ENCODE measurements around the gene PRDM9. TPM values are rescaled to one million over a fixed set of nuclear protein-coding genes. Genes with fewer than 3 reads are reported as not detected.

The PRDM9 gene
- total RNA-seq, 4 donors from 2014 or later, result not detected

DNA sequence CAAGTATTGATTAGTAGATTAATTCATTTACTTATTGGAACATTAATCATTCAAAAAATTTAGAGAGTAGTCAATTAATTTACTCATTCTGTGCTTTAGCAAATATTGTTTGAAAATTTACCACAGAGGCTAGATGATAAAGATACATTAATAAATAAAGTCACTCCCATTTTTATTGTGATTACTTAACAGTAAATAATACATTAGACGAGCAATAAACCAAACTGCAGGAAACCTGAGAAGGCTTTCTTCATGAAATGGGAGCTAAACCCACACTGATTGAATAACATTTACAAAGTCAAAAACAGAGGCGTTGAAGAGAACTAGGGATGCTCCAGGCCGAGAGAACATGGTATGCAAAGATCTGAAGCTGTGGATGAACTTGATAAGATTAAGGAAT lies 38.8 kb upstream of the PRDM9 start:
- Histone ChIP-seq H3K9me3 (no peaks in the 10 kb centered on the region), H3K27ac (no peak overlapping the region), H3K4me1 (no peaks in the 10 kb centered on the region), H3K4me3 (no peak overlapping the region), H3K27me3 (no peaks in the 10 kb centered on the region), H3K36me3 (no peaks in the 10 kb centered on the region)
- TF ChIP-seq POLR2AphosphoS5 (IDR thresholded peaks at IDR 0.05) (no peak), POLR2A (IDR thresholded peaks at IDR 0.05) (no peak), EP300 (IDR thresholded peaks at IDR 0.05) (no peak)
- TF ChIP-seq, protein P1, sequence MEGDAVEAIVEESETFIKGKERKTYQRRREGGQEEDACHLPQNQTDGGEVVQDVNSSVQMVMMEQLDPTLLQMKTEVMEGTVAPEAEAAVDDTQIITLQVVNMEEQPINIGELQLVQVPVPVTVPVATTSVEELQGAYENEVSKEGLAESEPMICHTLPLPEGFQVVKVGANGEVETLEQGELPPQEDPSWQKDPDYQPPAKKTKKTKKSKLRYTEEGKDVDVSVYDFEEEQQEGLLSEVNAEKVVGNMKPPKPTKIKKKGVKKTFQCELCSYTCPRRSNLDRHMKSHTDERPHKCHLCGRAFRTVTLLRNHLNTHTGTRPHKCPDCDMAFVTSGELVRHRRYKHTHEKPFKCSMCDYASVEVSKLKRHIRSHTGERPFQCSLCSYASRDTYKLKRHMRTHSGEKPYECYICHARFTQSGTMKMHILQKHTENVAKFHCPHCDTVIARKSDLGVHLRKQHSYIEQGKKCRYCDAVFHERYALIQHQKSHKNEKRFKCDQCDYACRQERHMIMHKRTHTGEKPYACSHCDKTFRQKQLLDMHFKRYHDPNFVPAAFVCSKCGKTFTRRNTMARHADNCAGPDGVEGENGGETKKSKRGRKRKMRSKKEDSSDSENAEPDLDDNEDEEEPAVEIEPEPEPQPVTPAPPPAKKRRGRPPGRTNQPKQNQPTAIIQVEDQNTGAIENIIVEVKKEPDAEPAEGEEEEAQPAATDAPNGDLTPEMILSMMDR (IDR thresholded peaks at IDR 0.05), result no peak
- no peak for ATAC-seq
- WGBS, 2 donors (ENCODE audit: low coverage in 1 of 2), result 91 to 94% methylated on average over 3 of the region's 3 CpGs

DNA sequence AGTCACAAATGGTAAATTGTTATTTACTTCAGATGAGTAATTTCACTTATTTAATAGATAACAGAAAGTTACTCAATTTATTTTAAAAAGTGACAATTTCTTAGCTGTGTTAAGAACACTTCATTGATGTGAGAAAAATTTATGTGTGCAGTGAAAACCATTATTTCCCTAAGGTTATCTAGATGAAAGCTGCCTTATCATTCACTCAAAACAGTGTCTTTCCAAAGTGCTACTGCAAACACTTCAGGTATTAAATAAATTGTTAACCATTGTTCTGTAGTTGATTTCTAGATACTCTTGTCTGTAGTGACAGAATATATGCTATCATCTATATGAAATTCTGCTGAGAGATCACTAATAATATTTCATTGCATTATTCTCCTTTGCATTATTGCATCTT lies 33.5 kb upstream of the PRDM9 start:
- Histone ChIP-seq H3K27ac (no peak overlapping the region), H3K27me3 (no peaks in the 10 kb centered on the region), H3K9me3 (no peaks in the 10 kb centered on the region), H3K4me1 (no peaks in the 10 kb centered on the region), H3K4me3 (no peak overlapping the region), H3K36me3 (no peaks in the 10 kb centered on the region)
- ATAC-seq, result no peak
- TF ChIP-seq, protein P1 (IDR thresholded peaks at IDR 0.05), result no peak

DNA sequence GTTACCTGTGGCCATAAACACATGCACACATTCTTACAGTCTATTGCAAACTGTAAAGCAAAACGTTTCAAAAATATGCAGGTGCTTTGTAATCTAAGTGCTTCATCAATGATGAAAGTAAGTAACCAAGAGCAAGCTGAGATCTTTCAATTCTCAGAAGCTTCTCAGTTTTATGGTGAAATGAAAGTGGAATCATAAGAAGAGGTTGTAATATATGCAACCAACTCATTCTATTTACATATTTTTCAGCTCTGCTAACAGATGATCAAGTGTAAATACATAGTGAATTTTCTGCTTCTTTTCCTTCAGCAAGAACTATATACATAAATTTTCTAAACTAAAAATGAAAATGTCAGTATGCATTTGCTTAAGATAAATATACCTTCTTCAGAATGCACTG lies 33.1 kb upstream of the PRDM9 start:
- Histone ChIP-seq H3K27ac (no peak overlapping the region), H3K4me1 (no peaks in the 10 kb centered on the region), H3K4me3 (no peak overlapping the region), H3K9me3 (no peaks in the 10 kb centered on the region), H3K36me3 (no peaks in the 10 kb centered on the region), H3K27me3 (no peaks in the 10 kb centered on the region)
- TF ChIP-seq POLR2AphosphoS5 (IDR thresholded peaks at IDR 0.05), result no peak
- no peak for TF ChIP-seq EP300 (IDR thresholded peaks at IDR 0.05)
- TF ChIP-seq, protein P1 (IDR thresholded peaks at IDR 0.05), result no peak
- no peak for TF ChIP-seq POLR2A (IDR thresholded peaks at IDR 0.05)
- 10 to 18% methylated on average over 1 of the region's 1 CpG for WGBS, 2 donors (ENCODE audit: low coverage in 1 of 2)
- no peak for ATAC-seq

DNA sequence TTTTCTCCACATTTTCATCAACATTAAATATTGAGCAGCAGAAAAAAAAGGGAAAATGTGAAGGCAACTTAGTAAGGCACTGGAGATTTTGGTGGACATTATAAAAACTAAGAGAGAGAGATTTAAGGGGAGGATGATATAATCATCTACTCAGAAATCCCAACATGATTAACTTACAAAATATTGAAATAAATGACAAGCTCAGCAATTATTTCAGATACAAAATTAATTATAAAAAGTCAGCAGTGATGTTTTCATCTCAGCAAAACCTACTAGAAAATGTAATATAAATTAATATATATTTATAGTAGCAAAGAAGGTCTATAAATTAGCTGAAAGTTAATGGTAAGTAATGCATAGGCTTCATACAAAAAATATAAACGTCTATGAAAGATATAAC lies 30.8 kb upstream of the PRDM9 start:
- Histone ChIP-seq H3K36me3 (no peaks in the 10 kb centered on the region), H3K9me3 (no peaks in the 10 kb centered on the region), H3K4me3 (no peak overlapping the region), H3K4me1 (no peaks in the 10 kb centered on the region), H3K27ac (no peak overlapping the region), H3K27me3 (no peaks in the 10 kb centered on the region)
- ATAC-seq, result no peak
- WGBS, 2 donors (ENCODE audit: low coverage in 1 of 2), result 63 to 67% methylated on average over 1 of the region's 1 CpG
- TF ChIP-seq, protein P1 (IDR thresholded peaks at IDR 0.05), result no peak
- TF ChIP-seq POLR2AphosphoS5 (IDR thresholded peaks at IDR 0.05) (no peak), POLR2A (IDR thresholded peaks at IDR 0.05) (no peak), EP300 (IDR thresholded peaks at IDR 0.05) (no peak)

DNA sequence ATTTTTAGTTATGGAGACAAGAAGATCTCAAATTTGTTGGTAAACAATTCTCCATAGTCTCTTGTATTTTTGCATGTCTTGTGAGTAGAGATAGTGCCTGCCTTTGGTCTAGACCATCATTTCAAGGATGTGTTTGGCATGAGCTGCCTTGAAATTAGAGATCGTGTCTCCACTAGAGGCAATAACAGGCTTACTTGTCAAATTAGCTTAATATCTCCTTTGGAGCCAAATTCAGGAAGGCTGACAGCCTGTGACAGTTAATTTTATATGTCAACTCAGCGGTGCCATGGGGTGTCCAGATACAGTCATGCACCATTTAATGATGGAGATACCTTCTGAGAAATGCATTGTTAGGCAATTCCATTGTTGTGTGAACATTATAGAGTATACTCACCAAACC lies 24.8 kb upstream of the PRDM9 start:
- Histone ChIP-seq H3K4me1 (no peaks in the 10 kb centered on the region), H3K27ac (no peak overlapping the region), H3K9me3 (no peaks in the 10 kb centered on the region), H3K27me3 (no peaks in the 10 kb centered on the region), H3K36me3 (no peaks in the 10 kb centered on the region), H3K4me3 (no peak overlapping the region)
- WGBS, 2 donors (ENCODE audit: low coverage in 1 of 2), result 74 to 83% methylated on average over 1 to 2 of the region's 2 CpGs
- TF ChIP-seq EP300 (IDR thresholded peaks at IDR 0.05) (no peak), POLR2A (IDR thresholded peaks at IDR 0.05) (no peak), POLR2AphosphoS5 (IDR thresholded peaks at IDR 0.05) (no peak)
- TF ChIP-seq, protein P1 (IDR thresholded peaks at IDR 0.05), result no peak
- no peak for ATAC-seq

Data from gastroesophageal sphincter (tissue), 4 donors.